ENCODE results near the gene SLC2A4.

DNA sequence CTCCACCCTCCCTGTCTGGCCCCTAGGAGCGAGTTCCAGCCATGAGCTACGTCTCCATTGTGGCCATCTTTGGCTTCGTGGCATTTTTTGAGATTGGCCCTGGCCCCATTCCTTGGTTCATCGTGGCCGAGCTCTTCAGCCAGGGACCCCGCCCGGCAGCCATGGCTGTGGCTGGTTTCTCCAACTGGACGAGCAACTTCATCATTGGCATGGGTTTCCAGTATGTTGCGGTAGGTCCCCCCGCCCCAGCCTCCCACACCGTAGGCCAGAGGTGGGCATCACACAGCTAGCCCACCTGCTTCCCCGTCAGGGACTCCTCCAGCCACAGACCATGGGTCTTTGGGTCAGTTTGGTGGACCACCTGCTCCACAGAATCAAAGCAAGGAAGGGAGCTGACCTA, 4.2 kb downstream of the SLC2A4 start:
- no peak for TF ChIP-seq POLR2A (IDR thresholded peaks at IDR 0.05; ENCODE audit: low read length)
- no peak for TF ChIP-seq GATA1 (IDR thresholded peaks at IDR 0.05; ENCODE audit: low read depth, low read length)

Data from erythroblast (primary cell).